Peyer's patch (tissue), 4 donors: ENCODE results near the gene LPAR2. TPM values are rescaled to one million over a fixed set of nuclear protein-coding genes. Genes with fewer than 3 reads are reported as not detected.
"Not testable (repeated sequence)": the region's sequence is repeated elsewhere in the genome, so short reads cannot be mapped to it uniquely, and the experiment has no call there.

ENCODE experiments used
- DNase-seq, 3 donors: peaks; one replicate each; pipeline ENCODE4 v3.0.0-alpha.2; 2017 to 2019
- H3K27ac ChIP-seq, 4 donors: fragments of 200-600 bp; sonication (generic); one replicate each; pipeline ENCODE4 v1.5.1; 2016 to 2019
- H3K27me3 ChIP-seq, 2 donors: fragments of 200-600 bp; sonication (generic); one replicate each; pipeline ENCODE4 v1.5.1; 2019
- H3K36me3 ChIP-seq, 3 donors: fragments of 200-600 bp; sonication (generic); one replicate each; pipeline ENCODE4 v1.5.1; 2016 to 2019
- H3K4me1 ChIP-seq, 4 donors: fragments of 200-600 bp; sonication (generic); one replicate each; pipeline ENCODE4 v1.5.1; 2016 to 2019
- H3K4me3 ChIP-seq, 4 donors: fragments of 200-600 bp; sonication (generic); 1 replicate in 3 of 4; 2 replicates in 1 of 4; pipeline ENCODE4 v1.5.1; 2016 to 2019; ENCODE audit warnings: mild to moderate bottlenecking in 1 of 4
- H3K9me3 ChIP-seq, 4 donors: fragments of 200-600 bp; sonication (generic); one replicate each; pipeline ENCODE4 v1.5.1; 2016 to 2019; ENCODE audit warnings: mild to moderate bottlenecking in 1 of 4
- POLR2A ChIP-seq, 2 donors: fragments of 450-650 bp; IDR thresholded peaks; one replicate each; pipeline ENCODE4 v1.5.1; 2017; ENCODE audit warnings: antibody characterized with exemption in 2 of 2, mild to moderate bottlenecking in 2 of 2, moderate library complexity in 2 of 2
- total RNA-seq, 4 donors: library from RNA; depleted of rRNA; stranded (reverse); fragments of >200 nt; gene quantifications; one replicate each; pipeline ENCODE4 v1.1.0, GENCODE V29; 2016
- TF ChIP-seq, protein P1 (sequence below), 6 experiments: fragments of 450-650 bp in 4 of 6; fragments of 200-600 bp in 2 of 6; sonication (generic) in 1 of 6; IDR thresholded peaks; one replicate each; pipeline ENCODE4 v1.5.1; 2017 to 2019; ENCODE audit warnings: antibody characterized with exemption in 6 of 6, mild to moderate bottlenecking in 3 of 6, moderate library complexity in 1 of 6

Gene LPAR2
- total RNA-seq, 4 donors from 2014 or later, result 14.9 to 44.2 (median 34.6) TPM

DNA sequence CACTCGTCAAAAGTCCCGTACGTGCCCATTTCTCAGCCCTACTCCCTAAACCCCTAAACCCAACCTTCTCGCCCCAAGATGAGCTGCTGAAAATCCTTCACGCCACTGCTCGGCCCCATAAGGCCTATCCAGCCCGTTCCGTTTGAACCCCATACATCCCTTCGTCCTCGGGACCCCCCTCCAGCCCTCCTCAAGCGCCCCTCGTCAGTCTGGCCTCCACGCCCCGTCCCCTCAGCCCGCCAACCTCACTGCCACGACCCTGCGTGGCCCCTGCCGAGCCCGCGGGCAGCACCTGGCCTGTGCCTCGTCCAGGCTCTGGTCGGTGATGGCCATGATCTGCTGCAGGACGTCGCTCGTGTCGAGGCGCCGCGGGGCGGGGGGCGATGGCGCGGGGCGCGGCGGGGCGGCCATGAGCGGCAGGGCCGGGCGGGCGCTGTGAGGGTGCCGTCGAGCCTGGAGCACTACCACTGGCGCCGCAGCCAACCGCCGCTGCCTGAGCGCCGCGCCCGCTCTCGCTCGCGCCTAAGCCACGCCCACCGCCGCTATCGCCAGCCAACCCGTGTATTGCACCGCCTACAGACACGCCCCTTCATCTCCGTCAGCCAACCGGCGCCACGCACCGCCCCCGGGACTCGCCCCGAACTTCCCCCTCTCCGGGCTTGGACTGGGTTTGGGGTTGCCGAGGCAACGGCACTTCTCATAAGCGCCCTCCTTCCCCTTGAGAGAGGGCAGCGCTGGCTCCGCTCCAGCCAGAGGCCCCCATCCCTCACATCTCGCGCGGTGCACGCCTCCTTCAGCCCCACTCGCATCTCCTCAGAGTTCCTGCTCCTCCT, 9.6 kb downstream of the LPAR2 start, which contains the start of gene PBX4:
Gene PBX4, minus strand, starts transcription at position 469 of the 833 bp plus-strand sequence. Its CDS starts 58 bp downstream, at position 411.
- TF ChIP-seq, protein P1, sequence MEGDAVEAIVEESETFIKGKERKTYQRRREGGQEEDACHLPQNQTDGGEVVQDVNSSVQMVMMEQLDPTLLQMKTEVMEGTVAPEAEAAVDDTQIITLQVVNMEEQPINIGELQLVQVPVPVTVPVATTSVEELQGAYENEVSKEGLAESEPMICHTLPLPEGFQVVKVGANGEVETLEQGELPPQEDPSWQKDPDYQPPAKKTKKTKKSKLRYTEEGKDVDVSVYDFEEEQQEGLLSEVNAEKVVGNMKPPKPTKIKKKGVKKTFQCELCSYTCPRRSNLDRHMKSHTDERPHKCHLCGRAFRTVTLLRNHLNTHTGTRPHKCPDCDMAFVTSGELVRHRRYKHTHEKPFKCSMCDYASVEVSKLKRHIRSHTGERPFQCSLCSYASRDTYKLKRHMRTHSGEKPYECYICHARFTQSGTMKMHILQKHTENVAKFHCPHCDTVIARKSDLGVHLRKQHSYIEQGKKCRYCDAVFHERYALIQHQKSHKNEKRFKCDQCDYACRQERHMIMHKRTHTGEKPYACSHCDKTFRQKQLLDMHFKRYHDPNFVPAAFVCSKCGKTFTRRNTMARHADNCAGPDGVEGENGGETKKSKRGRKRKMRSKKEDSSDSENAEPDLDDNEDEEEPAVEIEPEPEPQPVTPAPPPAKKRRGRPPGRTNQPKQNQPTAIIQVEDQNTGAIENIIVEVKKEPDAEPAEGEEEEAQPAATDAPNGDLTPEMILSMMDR (IDR thresholded peaks at IDR 0.05), result no peak
- TF ChIP-seq POLR2A (IDR thresholded peaks at IDR 0.05), result peak; percentile 28 to 57
- Histone ChIP-seq H3K4me1 (peaks cover 0 to 12% (median 3%) of the 10 kb centered on the region in 4 donors), H3K27ac (peak within 1 kb of the TSS; percentile 53 to 80 (median 71)), H3K27me3 (no peaks in the 10 kb centered on the region), H3K4me3 (peak within 1 kb of the TSS; percentile 48 to 74 (median 58)), H3K36me3 (no peaks in the 10 kb centered on the region), H3K9me3 (no peaks in the 10 kb centered on the region)
- peak; percentile 96 to 99 (median 98) for DNase-seq

DNA sequence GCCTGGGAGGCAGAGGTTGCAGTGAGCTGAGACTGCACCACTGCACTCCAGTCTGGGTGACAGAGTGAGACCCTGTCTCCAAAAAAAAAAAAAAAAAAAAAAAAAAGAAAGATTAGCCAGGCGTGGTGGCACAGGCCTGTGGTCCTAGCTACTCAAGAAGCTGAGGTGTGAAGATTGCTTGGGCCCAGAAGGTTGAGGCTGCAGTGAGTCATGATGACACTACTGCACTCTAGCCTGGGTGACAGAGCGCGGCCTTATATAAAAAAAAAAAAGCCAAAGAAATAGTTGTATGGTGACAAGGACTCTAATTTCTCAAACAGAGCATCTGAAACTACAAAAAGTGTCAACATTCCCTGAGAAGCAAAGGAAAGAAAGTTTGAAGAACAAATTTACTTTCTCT, 12.9 kb downstream of the LPAR2 start:
- Histone ChIP-seq H3K9me3 (no peaks in the 10 kb centered on the region), H3K27me3 (no peaks in the 10 kb centered on the region), H3K4me3 (no peak overlapping the region), H3K27ac (no peak overlapping the region), H3K36me3 (no peaks in the 10 kb centered on the region), H3K4me1 (peaks cover 0 to 14% (median 3%) of the 10 kb centered on the region in 4 donors)
- TF ChIP-seq, protein P1 (IDR thresholded peaks at IDR 0.05), result no peak
- no peak for TF ChIP-seq POLR2A (IDR thresholded peaks at IDR 0.05)
- DNase-seq, result no peak

- no peak overlapping the region for H3K4me3 ChIP-seq
- no peaks in the 10 kb centered on the region for H3K9me3 ChIP-seq
- no peak for DNase-seq
- TF ChIP-seq POLR2A (IDR thresholded peaks at IDR 0.05), result no peak
- TF ChIP-seq, protein P1 (IDR thresholded peaks at IDR 0.05), result no peak
- H3K4me1 ChIP-seq, result peaks cover 0 to 5% (median 0%) of the 10 kb centered on the region in 4 donors
- H3K27ac ChIP-seq, result no peak overlapping the region
- H3K27me3 ChIP-seq, result no peaks in the 10 kb centered on the region
- H3K36me3 ChIP-seq, result no peaks in the 10 kb centered on the region
Measured at GRCh38 chr19:19613506-19613905, 14.5 kb downstream of the LPAR2 start.

DNA sequence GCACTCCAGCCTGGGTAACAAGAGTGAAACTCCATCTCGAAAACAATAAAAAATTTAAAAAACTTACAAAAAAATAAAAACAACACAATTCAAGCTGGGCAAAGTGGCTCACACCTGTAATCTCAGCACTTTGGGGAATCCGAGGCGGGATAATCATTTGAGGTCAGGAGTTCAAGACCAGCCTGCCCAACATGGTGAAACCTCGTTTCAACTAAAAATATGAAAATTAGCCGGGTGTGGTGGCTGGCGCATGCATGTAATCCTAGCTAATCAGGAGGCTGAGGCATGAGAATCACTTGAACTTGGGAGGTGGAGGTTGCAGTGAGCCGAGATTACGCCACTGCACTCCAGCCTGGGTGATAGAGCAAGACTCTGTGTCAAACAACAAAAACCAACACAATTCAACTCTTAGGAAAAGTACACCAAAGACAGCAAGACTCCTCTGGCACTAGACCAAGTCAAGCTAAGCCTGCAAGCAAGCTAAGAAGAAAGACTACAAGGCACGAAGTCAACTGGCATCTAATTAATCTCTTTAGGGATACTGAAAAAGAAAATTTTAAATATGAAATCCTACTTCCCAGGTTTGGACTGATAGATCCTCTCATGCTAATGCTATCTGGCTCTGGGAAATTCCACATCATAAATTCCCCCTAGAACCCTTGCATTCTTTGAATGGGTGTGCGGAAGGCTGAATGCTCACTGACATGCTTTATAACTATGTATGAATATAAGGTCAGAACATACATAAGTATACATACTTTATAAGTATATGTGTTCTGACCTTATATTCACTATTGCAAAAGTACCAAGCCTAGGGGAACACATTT, 17.4 kb downstream of the LPAR2 start:
- no peak for DNase-seq
- peaks cover 0 to 5% (median 0%) of the 10 kb centered on the region in 4 donors for H3K4me1 ChIP-seq
- no peaks in the 10 kb centered on the region for H3K27me3 ChIP-seq
- TF ChIP-seq POLR2A (IDR thresholded peaks at IDR 0.05), result no peak
- TF ChIP-seq, protein P1 (IDR thresholded peaks at IDR 0.05), result no peak
- no peak overlapping the region for H3K4me3 ChIP-seq
- H3K9me3 ChIP-seq, result no peaks in the 10 kb centered on the region
- H3K36me3 ChIP-seq, result no peaks in the 10 kb centered on the region
- H3K27ac ChIP-seq, result no peak overlapping the region

GRCh38 chr19:19606686-19607085, 21.3 kb downstream of the LPAR2 start:
- not testable (repeated sequence) for H3K27me3 ChIP-seq, H3K36me3 ChIP-seq, H3K9me3 ChIP-seq, H3K4me1 ChIP-seq, DNase-seq
- peak overlapping the region; percentile 46 to 90 (median 70) for H3K27ac ChIP-seq
- H3K4me3 ChIP-seq, result peak overlapping the region in 2 of 4 donors; percentile 28 to 35
